Measurements from ENCODE around the gene ATAD5.
"Not testable (repeated sequence)": the region's sequence is repeated elsewhere in the genome, so short reads cannot be mapped to it uniquely, and the experiment has no call there.

ATAD5 gene

DNA sequence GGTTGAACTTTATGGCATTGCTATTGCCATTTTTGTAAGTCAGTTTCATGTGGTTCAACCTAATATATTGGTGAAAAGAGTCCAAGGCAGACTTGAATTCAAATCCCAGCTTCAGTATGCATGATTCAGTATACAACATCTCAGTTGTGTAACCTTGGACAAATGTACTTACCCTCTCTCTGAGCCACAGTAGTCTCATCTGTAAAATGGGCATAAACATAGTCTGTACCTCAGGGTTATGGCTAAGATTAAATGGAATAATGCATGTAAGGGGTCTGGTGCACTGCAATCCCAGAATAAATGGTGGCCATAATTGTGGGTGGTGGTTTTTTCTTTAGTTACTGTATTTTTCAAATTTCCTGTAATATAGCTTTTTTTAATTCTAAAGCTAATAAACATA is 85.3 kb downstream of the ATAD5 start:
- no peak for DNase-seq

DNA sequence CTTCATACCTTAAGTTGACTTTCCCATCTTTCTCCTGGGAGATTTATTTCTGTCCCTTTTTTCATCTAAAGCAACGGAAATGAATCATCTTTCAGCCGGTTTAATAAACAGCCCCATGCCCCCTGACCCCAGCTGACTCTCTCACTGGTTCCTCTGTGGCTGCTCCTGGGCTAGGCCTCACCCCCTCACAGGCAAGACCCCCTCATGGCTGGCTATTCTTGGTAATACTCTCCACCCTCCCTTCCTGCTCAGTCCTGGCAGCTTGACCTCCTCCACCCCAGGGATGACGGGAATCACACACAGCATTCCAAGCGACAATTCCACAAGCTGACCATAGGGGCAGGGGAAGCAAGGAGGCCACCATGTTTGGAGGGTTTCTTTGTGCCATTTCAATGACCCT is 88.5 kb downstream of the ATAD5 start:
- no peak for DNase-seq

DNA sequence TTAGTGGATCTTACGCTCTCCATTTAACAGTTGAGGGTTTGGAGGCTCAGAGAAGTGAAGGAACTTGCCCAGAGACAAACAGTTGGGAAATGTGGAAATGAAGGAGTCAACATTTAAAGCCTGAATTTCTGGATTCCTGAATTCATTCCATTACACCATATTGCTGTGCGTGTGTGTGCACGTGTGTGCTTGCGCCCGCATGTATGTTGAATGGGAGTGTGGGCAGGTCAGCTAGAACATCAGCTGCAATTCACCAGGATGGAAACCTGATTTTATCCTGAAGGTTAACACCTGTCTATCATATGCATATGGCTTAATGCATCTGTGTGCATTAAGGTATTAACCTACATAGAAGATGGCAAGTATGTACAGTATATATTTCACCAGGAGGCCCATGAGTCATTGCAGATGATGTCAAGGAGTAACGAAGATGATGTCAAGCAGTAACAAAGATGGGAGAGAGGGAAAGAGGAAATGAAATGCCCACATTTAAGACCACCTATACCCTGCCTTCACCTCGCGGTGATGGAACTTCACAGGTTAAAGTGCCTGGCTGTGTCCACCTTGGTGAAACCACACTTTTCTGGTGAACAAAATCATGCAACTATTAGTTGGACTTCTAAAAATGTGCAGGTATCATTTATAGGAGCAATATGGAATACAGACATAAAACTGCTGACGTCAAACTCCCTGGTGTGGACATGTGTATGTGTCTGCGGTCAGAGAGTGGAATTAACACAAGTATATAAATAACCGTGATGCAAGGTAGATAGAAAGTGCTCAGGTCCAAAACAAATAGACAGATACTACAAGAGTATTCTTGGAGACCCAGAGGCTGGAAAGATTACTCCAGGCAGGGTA is 89.1 kb downstream of the ATAD5 start:
- DNase-seq: no peak

DNA sequence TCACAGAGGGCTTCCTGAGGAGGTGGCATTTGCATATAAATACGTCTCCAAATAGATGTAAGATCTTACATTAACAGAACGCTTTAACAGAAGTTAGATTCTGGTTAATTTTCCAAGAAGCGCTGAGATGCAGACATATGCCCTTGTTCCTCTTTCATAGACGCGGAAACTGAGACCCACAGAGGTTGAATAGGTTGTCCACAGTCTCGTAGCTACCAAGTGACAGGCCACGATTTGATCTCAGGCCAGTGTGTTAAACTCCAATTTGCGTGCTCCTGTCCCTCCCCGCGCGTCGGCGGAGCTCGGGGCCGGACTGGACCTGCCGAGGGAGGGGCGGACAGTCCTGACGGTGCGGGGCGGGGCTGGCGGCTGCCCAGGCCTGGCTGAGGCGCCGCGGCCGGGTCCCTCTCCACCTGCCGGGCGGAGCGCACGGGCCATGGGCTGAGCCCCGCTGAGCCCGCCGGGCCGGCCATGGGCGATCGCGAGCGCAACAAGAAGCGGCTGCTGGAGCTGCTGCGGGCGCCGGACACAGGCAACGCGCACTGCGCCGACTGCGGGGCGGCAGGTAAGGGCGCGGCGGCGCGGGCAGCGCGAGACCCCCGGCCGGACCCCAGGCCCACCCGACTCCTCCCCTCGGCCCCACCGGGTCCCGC is 89.9 kb downstream of the ATAD5 start, which contains the start of gene ADAP2:
Gene ADAP2, plus strand, starts transcription at position 402 of the 653 bp plus-strand sequence. Its CDS starts 70 bp downstream, at position 472.
- DNase-seq: peak; percentile 43 to 48

DNA sequence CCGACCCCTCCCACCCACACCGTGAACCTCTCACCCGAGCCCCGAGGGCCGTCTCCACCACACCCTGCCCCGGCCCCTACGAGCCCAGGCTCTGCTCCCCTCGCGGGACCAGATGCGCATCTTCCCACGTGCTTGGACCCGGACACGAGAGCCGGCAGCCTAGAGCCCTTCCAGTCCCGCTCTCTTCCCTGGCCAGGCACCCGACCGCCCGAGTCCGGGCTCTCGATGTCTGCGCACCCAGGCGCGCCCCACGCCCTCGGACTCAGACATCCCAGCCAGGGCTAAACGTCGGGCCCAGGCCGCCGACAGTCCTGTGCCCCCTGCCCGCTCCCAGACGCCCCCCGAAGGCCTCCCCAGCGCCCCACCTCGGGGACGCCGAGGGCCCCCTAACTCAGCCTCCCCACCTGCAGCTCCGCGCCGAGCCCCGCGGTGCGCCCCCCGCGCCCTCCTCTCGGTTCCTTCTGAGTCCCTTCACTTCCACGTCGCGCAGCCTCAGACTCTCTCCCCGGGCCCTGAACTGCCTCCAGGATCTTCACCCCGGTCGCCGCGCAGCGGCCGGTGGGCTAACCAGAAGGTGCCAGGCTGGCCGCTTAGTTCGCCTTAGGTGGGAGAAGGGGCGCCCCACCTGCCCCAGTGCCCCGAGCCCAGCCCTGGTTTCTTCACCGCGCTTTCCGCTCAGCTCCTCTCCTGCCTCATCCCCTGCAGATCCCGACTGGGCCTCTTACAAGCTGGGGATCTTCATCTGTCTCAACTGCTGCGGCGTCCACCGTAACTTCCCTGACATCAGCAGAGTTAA is 90.7 kb downstream of the ATAD5 start:
- DNase-seq: no peak

- DNase-seq: no peak
Observed at GRCh38 chr17:30924341-30924740, 92.6 kb downstream of the ATAD5 start.

GRCh38 chr17:30926516-30926915 is 94.8 kb downstream of the ATAD5 start:
- no peak for DNase-seq

GRCh38 chr17:30927756-30928155 is 96.0 kb downstream of the ATAD5 start:
- DNase-seq: no peak

- no peak for DNase-seq
Observed at GRCh38 chr17:30928584-30928983, 96.8 kb downstream of the ATAD5 start.

DNA sequence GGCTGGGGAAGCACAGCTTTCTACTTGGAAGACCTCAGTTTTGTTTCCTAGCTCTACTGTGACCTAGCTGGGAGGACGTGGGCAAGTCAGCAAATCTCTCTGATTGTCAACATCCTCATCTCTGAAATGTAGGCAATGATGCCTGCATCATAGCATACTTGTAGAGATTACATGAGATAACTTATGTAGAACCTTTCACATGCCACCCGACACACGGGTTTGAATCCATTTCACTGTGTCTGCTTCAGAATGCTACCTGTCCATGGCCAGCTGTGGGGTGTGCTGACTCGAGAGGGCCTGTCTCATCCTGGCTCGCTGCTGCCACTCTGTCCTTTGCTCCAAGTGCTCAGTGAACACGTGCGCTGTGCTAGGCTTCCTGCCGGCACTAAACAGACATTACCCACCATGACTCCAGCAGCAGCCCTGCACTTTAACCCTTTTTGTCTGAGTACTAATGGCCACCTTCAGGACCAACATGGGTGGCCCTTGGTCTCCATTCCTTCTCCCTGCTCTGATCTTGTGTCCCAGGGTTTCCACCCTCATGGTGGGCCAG is 97.4 kb downstream of the ATAD5 start:
- DNase-seq: no peak

DNA sequence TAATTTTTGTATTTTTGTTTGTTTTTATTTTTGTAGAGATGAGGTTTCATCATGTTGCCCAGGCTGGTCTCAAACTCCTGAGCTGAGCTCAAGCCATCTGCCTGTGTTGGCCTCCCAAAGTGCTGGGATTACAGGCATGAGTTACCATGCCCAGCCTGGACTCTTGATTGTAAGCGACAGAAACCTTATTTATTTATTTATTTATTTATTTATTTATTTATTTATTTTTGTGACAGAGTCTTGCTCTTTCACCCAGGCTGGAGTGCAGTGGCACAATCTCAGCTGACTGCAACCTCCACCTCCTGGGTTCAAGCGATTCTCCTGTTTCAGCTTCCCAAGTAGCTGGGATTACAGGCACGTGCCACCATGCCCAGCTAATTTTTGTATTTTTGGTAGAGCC is 98.1 kb downstream of the ATAD5 start:
- DNase-seq: not testable (repeated sequence)

DNA sequence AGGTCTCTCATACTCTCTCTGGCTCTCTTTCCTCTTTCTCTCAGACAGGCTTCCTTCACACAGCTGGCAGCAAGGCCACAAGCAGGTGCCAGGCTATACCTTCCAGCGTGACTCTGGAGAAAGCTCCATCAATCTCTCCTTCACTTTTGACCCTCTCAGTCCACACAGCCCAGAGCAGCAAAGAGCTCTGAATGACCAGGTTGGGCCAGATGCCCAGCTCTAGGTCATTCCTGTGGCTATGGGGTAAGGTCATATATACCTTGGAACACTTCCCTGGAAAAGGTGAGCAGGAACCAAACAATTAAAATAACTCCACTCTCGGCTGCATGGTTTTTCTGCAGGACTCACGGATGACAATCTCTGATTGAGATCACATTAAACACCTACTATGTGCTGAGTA is 98.7 kb downstream of the ATAD5 start:
- no peak for DNase-seq

DNA sequence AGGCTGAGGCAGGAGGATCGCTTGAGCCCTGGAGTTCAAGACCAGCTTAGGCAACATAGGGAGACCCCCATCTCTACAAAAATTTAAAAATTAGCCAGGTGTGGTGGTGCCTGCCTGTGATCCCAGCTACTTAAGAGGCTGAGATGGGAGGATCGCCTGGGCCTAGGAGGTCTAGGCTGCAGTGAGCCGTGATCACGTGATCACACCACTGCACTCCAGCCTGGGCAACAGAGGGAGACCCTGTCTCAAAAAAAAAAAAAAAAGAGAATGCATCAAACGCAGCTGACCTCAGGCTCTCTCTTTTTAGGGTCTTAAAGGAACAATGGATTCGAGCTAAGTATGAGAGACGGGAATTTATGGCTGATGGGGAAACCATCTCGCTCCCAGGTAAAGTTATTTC is 99.8 kb downstream of the ATAD5 start:
- not testable (repeated sequence) for DNase-seq

DNA sequence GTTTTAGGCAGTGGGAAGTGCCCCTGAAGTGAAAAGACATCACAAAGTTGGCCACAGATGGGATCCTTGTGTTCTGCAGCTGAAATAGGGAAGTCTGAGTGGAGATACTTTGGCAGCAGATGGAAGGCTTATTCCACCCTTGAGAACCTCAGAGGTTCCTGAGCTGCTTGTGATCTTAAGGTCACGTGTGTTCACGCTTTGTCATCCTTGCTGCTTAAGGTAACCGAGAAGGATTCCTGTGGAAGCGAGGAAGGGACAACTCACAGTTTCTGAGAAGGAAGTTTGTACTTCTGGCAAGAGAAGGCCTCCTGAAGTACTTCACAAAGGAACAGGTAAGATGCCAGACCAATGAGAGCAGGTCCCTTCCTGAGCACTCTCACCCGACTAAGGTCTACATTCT is 102.2 kb downstream of the ATAD5 start:
- DNase-seq: peak; percentile 16 to 54

GRCh38 chr17:30939051-30939689 is 107.4 kb downstream of the ATAD5 start:
- DNase-seq: no peak

DNA sequence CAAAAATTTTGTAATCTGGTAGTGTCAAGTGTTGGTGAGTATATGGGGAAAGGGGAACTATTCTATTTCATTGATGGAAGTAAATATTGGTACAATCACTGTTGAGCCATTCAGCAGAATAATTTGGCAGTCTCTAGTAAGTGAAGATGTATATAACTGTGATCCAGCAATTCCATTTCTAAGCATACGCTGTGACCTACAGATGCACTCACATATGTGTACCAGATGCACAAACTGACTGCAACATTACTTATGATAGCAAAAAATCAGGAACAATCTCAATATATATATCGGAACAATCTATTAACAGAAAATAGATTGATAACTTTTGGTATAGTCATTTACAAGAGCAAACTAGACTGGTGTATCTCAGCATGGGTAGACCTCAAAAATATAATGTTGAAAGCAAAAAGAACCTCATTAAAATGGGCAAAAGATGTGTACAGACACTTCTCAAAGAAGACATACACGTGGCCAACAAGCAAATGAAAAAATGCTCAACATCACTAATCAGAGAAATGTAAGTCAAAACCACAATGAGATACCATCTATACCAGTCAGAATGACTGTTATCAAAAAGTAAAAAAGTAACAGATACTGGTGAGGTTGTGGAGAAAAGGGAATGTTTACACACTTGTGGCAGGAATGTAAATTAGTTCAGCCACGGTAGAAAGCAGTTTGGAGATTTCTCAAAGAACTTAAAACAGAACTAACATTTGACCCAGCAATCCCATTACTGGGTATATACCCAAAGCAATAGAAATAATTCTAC is 110.7 kb downstream of the ATAD5 start:
- no peak for DNase-seq

All from Kasumi-1 (cell line).